D721Med (cell line): Measurements from ENCODE around the gene CCDC57.

Source experiments
- DNase-seq: peaks from one replicate; pipeline ENCODE4 v3.0.0; 2011; ENCODE audit warnings: low spot score; ENCODE audit not compliant: insufficient read length
- FAIRE-seq: peaks from 2 replicates; lab custom pipeline; 2011; peaks lifted over from hg19 to GRCh38; lab: Jason Lieb, UNC
- TF ChIP-seq, protein P1 (sequence below): IDR thresholded peaks from 2 replicates; pipeline ENCODE4 v1.5.1; 2012; ENCODE audit warnings: mild to moderate bottlenecking, control low read depth; ENCODE audit not compliant: insufficient read depth; ENCODE audit errors: missing control alignments

Gene CCDC57

DNA sequence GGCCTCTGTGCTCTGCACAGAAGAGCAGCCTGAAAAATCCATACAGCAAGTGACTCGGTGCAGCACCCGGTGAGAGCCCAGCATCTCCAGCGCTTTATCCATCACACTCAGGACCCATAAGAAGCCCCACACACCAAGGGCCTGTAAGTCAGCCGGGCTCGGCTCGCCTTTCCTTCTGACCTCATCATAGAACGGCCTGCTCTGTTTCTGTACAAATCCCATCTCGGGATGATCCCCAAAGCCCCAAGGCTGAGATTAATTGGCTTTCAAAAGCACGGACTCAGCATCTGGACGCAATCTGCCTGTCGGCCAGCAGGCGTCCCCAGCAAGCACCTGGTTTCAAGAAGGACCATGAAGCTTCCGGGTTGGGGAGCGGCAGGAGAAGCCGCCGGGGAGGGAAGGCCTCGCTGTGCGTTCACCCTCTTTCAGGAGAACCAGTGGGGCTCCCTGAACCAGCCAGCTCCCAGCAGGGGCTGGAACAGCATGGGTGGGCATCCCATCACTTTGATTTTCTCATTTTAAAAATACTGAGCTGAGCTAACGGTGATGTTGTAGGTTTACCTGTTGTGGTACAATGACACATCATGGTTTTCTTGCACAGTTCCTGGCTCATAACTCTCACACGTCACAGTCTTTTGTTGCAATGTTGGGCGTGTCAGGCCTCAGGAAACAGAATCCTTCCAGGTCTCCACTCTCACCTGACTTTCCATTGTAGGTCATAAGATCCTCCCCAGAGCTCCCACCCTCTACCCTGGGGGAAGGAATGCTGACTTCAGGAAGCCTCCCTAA lies 6.7 kb downstream of the CCDC57 start:
- TF ChIP-seq, protein P1, sequence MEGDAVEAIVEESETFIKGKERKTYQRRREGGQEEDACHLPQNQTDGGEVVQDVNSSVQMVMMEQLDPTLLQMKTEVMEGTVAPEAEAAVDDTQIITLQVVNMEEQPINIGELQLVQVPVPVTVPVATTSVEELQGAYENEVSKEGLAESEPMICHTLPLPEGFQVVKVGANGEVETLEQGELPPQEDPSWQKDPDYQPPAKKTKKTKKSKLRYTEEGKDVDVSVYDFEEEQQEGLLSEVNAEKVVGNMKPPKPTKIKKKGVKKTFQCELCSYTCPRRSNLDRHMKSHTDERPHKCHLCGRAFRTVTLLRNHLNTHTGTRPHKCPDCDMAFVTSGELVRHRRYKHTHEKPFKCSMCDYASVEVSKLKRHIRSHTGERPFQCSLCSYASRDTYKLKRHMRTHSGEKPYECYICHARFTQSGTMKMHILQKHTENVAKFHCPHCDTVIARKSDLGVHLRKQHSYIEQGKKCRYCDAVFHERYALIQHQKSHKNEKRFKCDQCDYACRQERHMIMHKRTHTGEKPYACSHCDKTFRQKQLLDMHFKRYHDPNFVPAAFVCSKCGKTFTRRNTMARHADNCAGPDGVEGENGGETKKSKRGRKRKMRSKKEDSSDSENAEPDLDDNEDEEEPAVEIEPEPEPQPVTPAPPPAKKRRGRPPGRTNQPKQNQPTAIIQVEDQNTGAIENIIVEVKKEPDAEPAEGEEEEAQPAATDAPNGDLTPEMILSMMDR: peak; percentile 96
- FAIRE-seq (no peak), DNase-seq (peak; percentile 80)

DNA sequence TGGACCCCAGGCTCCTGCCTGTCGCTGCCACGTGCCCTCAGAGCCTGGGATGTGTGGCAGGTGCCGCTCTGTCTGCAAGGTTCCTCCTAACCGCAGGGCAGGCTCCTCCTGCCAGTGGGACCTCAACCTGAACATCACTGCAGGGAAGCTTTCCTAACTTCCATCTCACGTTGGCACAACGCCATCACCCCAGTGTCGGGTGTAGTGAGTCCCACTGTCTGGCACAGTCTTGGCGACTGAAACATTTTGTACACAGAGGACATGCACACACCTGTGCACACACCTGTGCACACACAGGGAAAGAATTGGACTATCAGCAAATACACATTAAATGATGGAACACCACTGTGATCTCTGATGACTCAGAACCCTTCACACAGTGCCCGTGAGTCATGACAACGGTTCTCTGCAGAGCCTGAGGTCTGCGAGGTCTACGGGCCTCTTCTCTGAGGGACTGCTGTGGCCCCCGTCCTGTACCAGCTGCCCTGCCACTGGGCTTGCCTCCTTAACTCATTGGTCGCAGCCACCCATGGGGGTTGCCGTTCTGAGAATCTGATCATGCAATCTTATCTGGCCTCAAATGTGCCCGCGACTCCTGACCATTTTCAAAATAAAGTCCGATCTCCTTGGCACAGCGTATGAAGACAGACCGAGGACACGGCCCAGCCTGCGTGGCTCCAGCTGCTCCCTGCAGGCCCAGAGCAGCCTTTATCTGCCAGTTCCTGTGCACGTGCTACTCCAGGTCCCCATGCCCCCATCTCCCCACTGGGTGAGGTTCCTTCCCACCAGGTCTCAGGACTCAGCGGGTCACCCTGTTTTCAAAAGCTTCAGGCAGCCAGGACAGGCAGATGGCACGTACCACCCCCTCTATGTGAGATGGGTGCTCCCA lies 7.6 kb downstream of the CCDC57 start:
- TF ChIP-seq, protein P1: no peak
- FAIRE-seq: no peak
- no peak for DNase-seq

DNA sequence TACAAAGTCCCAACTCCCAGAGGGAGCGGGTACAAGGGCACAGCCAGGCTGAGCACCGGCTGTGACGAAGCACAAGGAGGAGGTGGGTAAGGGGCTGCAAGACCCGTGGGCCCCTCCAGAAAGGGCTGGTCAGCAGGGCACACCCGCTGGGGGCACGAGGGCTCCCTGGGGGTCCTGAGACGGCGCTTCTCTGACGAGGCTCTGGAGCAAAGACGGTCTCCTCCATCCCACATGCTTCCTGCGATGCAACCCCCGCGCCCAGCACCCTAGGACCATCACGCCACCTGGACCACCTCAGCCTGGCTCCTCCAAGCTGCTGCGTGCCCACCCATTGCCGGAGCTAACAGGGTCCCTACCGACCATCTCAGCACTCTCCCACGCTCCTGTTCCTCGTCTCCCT lies 8.7 kb downstream of the CCDC57 start:
- FAIRE-seq (no peak), DNase-seq (no peak)
- TF ChIP-seq, protein P1: no peak

DNA sequence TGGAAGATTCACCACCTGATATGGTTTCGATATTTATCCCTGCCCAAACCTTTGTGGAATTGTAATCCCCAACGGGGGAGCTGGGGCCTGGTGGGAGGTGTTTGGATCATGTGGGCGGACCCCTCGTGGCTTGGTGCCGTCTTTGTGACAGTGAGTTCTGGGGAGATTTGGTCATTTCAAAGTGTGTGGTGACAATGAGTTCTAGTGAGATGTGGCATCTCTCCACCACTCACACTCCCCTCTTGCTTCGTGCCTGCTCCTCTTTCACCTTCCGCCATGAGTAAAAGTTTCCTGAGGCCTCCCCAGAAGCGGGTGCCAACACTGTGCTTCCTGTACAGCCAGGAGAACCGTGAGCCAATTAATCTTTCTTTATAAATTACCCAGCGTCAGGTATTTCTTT lies 9.7 kb downstream of the CCDC57 start:
- no peak for DNase-seq
- FAIRE-seq: no peak
- TF ChIP-seq, protein P1: no peak

DNA sequence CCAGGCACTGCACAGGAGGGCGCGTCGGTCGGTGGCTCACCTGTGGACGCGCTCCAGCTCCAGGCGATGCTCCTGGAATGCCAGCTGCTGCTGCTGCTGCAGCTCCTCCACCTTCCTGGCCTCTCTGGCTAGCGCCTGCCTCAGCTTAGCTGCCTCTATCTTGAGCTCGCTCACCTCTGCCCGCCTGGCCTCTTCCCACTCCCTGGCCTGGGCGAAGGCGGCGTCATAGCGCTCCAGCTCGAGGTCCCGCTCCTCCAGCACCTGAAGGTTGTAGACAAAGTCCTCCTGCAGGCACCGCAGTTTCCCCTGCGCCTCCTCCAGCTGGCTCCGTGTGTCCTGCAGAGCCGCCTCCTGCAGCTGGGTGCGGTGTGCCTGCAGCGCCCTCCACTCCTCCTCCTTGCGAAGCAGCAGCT lies 11.1 kb downstream of the CCDC57 start:
- no peak for DNase-seq
- FAIRE-seq: no peak
- TF ChIP-seq, protein P1: no peak

DNA sequence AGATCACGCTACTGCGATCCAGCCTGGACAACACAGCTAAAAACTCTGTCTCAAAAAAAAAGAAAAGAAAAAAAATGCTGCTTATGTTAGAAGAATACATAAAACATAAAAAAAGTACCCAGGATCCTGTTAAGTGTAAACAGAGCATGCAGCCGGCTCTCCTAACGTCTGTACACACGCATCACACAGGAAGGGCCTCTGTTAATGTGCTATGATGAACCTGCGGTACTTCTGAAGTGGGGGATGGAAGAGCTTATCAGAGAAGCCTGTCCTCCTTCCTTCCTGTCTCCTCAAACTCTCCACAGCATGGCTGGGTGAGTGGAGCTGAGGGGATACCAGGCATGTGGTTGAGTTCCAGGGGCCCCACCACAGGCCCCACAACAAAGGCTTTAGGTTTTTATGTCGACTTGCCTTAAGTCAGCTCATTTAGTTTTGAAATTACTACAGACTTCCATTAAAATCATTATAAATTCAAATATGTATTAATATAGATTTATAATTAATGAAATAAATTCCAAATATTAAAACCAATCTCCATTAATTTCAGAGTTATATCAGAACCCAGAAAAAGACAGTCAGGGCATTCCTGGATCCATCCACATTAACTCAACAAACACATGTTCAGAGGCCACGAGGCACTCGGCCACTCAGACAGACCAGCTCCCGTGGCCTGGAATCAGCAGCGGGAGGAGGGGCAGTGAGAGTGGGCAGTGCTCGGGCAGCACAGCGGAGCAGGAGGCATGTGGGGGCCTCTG lies 11.7 kb downstream of the CCDC57 start:
- DNase-seq (no peak), FAIRE-seq (no peak)
- TF ChIP-seq, protein P1: no peak
